Stimulated activated CD4-positive, alpha-beta T cell treated with anti-CD3 and anti-CD28 coated beads, Interleukin-15, amount 100 ng/mL, for 1 hour (primary cell): ENCODE measurements around the gene GCNA.
A peak's percentile ranks its signal among the peaks of the same experiment; 100 is the strongest.

Experiments
- DNase-seq, 2 donors: peaks; one replicate each; pipeline ENCODE4 v3.0.0-alpha.2; 2020; ENCODE audit warnings: low read depth in 1 of 2, low spot score in 1 of 2

The GCNA gene

GRCh38 chrX:71578253-71579135 is at the start of gene GCNA:
Gene GCNA, plus strand, starts transcription at chrX:71578437. Its CDS starts 2,385 bp downstream, at chrX:71580822.
- DNase-seq, result no peak

DNA sequence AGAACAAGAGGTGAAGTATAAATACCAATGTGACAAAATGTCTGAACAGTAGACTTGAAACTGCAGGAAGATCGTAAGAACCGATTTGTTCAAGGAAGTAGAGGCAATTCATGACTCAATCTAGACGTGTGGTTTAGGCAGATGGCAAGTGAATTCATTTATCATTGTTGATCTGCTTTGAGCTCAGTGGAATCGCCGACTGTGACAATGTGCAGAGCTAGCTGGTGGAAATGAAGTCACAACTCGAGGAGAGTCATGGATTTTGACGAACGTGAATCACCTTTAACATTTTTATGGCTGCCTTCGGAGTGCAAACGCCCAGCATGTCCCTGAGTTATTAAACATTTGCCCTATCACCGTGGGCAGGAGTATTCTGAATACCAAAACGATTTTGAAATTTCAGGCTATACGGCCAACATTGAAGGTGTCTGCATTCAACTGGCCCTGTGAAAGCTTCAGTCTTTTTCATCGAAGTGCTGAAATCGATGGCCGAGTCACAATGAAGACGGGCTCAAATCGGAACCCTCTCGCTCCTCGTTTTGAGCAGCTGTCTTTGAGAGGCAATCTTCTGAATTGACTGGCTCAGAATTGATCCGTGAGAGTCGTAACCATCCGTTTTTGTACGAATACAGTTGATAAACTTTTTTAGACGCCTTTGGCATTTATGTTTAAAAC is 46.0 kb upstream of the GCNA start:
- peak in 1 of 2 donors; percentile 26 for DNase-seq

GRCh38 chrX:71532753-71533425 is 45.3 kb upstream of the GCNA start, which contains the start of gene OGT:
Gene OGT, plus strand, starts transcription at chrX:71533104. Its CDS starts 196 bp downstream, at chrX:71533300.
- peak; percentile 78 to 83 for DNase-seq

DNA sequence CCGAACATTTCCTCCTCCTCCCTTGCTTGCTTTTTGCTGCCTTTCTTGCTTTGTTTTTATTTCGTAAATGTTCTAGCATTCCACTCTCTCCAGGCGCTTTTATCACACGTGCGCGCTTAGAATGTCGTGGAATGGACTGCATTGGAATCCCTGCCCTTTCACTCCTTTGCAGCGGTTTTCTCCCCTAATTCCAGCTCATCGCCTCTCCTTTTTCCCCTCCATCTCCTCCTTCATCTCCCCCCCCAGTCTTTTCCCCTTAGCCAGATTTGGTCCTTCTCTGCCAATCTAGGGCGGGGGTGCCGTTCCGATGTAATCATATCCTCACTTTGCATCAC is 44.8 kb upstream of the GCNA start:
- DNase-seq, result no peak

DNA sequence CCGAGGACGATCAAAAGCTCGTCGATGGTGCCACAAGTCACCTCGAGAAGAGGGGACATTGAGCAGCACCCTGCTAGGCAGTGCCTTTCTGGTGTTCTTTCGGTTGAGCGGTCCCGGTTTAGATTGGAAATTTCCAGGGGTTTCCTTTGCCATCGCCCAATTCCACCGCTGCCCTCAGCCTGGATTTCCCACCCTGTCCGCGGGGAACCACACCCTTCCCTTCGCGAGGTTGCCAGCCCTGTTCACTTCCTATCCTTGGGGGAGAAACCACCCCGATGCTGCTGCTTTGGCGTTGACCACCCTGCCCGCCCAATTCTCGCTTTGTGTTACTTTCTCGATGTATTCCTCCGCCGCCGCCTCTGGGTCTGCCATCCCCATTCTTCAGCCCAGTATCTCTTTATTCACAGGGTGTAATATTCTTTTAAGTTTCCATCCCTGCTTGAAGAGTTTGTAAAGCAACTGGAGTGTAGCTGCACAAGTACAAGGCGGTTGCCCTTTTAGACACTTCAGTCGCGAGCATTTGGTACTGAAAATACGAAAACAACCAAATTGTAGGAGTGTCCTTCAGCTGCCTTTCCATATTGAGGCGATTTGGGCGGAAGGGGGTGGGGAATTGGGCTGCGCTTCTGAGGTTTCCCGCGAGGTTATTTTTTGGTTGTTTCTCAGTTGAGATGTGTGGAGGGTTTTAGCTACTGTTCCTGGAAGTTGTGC is 44.2 kb upstream of the GCNA start:
- peak in 1 of 2 donors; percentile 22 for DNase-seq

DNA sequence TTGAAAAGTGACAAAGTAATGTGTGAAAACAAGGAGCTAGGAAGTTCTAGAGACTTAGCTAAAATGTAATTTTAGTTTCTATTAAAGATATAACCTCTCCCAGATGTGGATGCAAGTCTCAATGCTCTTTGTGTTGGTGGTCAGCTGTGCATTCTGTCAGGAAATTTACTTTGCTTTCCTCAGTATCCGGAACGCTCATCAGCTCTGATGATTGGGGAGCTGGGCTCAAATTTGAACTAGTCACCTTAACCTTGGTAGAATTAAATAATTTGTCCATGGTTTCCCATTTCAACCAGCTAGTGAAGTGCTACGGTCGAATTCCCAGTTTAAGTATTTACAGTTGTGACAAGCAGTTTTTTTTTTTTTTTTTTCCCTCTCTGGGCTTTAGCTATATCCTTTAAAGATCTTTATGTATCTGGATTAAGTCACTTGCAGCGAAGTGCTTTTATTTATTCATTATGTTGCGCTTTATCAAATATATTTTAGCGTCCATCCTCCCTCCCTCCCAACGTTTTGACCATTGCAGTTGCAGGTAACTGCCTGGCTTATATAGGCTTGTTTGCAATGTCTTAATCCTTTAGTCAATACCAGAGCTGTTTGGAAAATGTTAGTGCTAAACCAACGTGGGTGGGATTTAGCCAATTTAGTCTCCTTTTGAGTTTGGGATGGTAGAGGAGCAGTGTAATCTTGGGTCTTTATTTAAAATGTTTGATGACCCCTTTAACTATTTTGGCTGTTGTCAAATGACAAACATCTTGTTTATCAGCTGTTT is 43.3 kb upstream of the GCNA start:
- DNase-seq, result no peak

GRCh38 chrX:71536285-71536684 is 42.0 kb upstream of the GCNA start:
- DNase-seq, result no peak

- DNase-seq, result no peak
Observed at GRCh38 chrX:71537743-71538142, 40.5 kb upstream of the GCNA start.

DNA sequence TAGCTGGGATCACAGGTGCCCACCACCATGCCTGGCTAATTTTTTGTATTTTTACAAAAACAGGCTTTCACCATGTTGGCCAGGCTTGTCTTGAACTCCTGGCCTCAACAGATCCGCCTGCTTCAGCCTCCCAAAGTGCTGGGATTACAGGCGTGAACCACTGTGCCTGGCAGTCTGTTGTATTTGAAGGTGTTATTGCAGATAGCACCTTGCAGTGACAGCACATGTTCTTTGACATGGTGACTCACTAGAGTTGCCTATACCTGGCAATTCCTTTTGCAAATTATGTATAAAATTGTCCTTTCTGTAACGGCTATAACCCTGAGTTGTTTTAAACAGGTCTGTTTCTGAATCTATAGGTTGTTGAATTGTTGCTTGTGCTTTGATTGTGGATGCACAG is 37.4 kb upstream of the GCNA start:
- no peak for DNase-seq

DNA sequence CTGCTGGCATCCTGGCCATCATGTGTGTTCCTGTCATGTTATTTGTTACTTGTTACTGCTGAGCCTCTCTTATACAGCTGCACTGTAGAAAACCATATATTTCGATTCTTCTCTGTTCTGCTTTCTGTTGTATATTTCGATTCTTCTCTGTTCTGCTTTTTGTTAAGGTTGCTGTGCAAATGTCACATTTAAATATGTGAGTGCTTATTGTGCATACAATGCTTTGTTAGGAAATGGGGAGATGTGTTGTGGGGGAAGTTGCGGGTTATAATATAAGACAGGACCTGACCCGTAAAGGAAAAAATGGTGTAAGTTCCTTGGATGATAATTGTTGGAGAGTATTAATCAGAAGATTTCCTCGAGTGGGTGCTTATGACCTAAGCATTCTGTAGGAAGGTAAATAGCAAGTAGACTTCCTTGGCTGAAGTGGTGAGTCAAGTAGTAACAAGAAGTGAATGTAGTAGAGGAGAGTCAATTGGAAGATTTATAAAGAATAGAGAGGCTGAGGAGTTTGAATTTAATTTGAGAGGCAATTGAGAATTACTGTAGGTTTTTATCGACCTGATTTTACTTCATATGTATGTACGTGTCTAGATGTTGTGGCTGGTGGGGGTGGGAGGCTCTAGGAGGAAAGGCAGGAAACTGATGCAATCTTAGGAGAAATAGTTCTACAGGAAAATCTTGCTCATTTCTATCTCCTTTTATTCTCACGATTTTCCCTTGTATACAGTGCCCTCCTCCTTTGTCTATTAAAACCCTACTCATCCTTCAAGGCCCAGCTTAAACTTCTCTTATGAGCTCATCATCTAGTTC is 36.8 kb upstream of the GCNA start:
- no peak for DNase-seq

- DNase-seq, result no peak
Observed at GRCh38 chrX:71542411-71542810, 35.8 kb upstream of the GCNA start.

GRCh38 chrX:71542825-71543224 is 35.4 kb upstream of the GCNA start:
- DNase-seq, result no peak

GRCh38 chrX:71543316-71543715 is 34.9 kb upstream of the GCNA start:
- DNase-seq, result no peak

DNA sequence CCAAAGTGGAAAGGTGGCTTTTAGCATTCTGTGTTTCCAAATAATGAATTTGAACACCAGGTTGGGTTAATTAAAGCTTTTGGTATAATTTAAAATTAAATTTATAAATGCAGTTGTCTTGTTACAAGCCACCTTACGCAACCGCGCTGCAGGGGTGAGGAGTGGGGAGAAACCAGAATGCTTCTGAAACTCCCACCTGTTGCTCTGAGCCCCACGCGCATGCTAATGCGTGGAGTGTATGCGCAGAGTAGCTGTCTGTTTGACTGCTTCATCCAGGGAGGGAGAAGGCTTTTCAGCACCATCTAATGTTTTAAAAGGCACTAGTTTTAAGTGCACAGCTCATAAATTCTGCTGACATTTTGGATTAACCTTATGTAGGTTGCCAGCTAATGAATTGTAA is 32.9 kb upstream of the GCNA start:
- no peak for DNase-seq

- no peak for DNase-seq
Observed at GRCh38 chrX:71546879-71547278, 31.4 kb upstream of the GCNA start.

GRCh38 chrX:71547339-71547738 is 30.9 kb upstream of the GCNA start:
- no peak for DNase-seq

DNA sequence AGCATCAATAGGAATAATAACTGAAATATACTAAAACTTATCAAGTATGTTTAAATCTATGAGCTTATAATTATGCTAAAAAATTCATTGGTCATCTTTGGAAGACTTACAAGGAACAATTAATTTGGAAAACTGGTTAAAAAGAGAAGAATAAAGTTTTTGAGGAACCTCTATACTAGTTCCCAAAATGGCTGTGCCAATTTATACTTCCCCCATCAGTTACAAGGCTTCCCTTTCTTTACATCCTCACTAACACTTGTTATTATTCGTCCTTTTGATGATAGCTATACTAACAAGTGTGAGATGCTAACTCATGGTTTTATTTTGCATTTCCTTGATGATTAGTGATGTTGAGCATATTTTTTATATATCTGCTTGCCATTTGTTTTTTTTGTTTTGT is 28.3 kb upstream of the GCNA start:
- DNase-seq, result no peak

- DNase-seq, result no peak
Observed at GRCh38 chrX:71550578-71550977, 27.7 kb upstream of the GCNA start.

GRCh38 chrX:71556036-71556435 is 22.2 kb upstream of the GCNA start:
- no peak for DNase-seq

DNA sequence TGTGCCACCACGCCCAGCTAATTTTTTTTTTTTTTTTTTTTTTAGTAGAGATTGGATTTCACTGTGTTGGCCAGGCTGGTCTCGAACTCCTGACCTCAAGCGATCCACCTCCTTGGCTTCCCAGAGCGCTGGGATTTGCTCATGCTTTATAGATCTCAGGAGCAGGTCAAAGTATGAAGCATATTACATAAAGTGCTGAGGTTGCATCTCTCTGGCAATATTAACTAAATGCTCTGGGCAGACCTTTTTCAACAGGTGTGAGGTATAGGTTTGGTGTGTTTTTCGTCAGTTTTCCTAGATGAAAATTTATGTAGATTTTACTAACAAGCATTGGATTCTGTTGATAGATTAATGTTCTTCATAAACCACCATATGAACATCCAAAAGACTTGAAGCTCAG is 19.3 kb upstream of the GCNA start:
- DNase-seq, result no peak
